GM10248 (cell line): Measurements from ENCODE around the gene CBFA2T3.

Experiments
- CTCF ChIA-PET: fragments of 300-600 bp; sonication (Branson Sonifier 250); formaldehyde crosslinking; extraction: SDS; loops from one replicate; lab custom pipeline; 2021; ENCODE audit warnings: antibody characterized with exemption; lab: Yijun Ruan, JAX
- POLR2A ChIA-PET: fragments of 350-650 bp; sonication (Branson Sonifier 250); formaldehyde crosslinking; extraction: SDS; loops from one replicate; lab custom pipeline; 2020; ENCODE audit warnings: antibody characterized with exemption; lab: Yijun Ruan, JAX
- DNase-seq: peaks from one replicate; pipeline ENCODE4 v3.0.0; 2012; ENCODE audit errors: extremely low spot score
- CTCF ChIP-seq: IDR thresholded peaks from 2 replicates; pipeline ENCODE4 v1.5.1; 2012; ENCODE audit warnings: mild to moderate bottlenecking, low read depth; ENCODE audit errors: extremely low read depth, missing control alignments, control extremely low read depth

Gene CBFA2T3

DNA sequence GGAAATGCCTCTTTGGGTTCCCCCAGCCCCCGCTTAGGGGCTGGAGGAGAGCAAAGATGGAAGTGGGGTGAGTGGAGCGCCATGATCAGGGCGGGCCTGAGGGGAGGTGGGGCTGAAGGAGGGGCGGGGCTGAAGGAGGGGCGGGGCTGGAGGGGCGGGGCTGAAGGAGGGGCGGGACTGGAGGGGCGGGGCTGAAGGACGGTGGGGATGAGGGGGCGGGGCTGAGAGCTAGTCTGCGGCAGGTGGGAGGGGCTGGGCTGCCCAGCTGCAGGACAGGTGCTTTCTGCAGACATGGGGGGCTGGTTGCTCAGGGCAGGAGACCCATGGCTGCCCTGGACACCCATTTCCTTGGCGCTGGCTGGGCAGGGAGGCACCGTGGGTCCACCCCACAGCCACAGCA lies 71.4 kb downstream of the CBFA2T3 start:
- DNase-seq: peak; percentile 85
- no peak for TF ChIP-seq CTCF
- POLR2A ChIA-PET: no interaction called here
- CTCF ChIA-PET: interaction anchor here (1.2 kb wide), 1 partner anchor 36 kb away, joined by 3 read pairs; no protein-coding TSS in a partner anchor

- no peak for TF ChIP-seq CTCF
- ChIA-PET CTCF (interaction anchor here (1.2 kb wide), 1 partner anchor 36 kb away, joined by 3 read pairs; no protein-coding TSS in a partner anchor), POLR2A (no interaction called here)
- DNase-seq: no peak
These were observed 72.2 kb downstream of the CBFA2T3 start for GRCh38 chr16:88904676-88905365.

- no peak for TF ChIP-seq CTCF
- ChIA-PET POLR2A (no interaction called here), CTCF (no interaction called here)
- DNase-seq: no peak
These were observed 73.7 kb downstream of the CBFA2T3 start for GRCh38 chr16:88903267-88903666.

GRCh38 chr16:88902744-88903143 lies 74.3 kb downstream of the CBFA2T3 start:
- no peak for TF ChIP-seq CTCF
- no peak for DNase-seq
- ChIA-PET POLR2A (no interaction called here), CTCF (no interaction called here)

DNA sequence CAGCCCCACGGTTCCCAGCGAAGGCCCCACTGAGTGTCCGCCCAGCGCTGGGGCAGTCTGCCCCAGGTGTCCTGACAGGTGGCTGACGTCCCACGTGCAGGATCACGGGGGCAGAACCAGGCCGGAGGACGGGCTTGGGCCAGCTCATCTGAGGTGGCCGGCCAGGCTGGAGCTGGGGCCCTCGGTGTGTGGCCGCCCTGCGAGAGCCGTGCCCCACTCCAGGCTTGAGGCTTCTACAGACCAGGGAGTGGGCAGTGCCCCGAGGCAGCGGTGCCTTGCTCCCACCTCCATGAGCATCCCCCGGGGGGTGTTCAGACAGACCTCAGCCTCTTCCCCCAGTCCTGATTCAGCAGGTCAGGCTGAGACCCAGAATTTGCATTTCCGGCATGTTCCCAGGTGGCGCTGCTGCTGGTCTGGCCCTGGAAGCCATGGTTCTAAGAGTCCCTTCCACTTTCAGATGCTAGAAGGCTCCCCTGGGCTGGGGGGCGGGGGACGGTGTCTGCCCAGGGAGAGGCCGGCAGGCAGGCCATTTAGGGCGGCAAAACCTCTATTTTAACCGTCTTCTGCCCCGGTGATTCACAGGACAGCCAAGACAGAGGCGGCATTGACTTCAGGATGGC lies 75.2 kb downstream of the CBFA2T3 start:
- ChIA-PET POLR2A (no interaction called here), CTCF (interaction anchor here (1.1 kb wide), 1 partner anchor 45 kb away, joined by 3 read pairs; the partner anchor contains the start of genes GALNS and TRAPPC2L)
- TF ChIP-seq CTCF: no peak
- no peak for DNase-seq

- CTCF ChIA-PET: interaction anchor here (0.8 to 1.1 kb wide), 2 partner anchors 13 to 267 kb away, joined by 3 read pairs; no protein-coding TSS in a partner anchor
- DNase-seq: no peak
- POLR2A ChIA-PET: no interaction called here
- no peak for TF ChIP-seq CTCF
These were observed 76.3 kb downstream of the CBFA2T3 start for GRCh38 chr16:88900662-88901052.
